Measurements from ENCODE around the gene PPP2R2B.

- no peak for TF ChIP-seq CTCF (IDR thresholded peaks at IDR 0.05)
- TF ChIP-seq POLR2A (IDR thresholded peaks at IDR 0.05): no peak
Observed at GRCh38 chr5:146580237-146580636, 298.3 kb downstream of the PPP2R2B start.

Measured in esophagus squamous epithelium (tissue), 4 donors.